Adrenal gland (tissue), 12 donors: ENCODE data around the gene MARK3. TPM values are rescaled to one million over a fixed set of nuclear protein-coding genes. Genes with fewer than 3 reads are reported as not detected.

Experiments
- DNase-seq, 7 donors: peaks; one replicate each; pipeline ENCODE4 v3.0.0-alpha.2; 2019 to 2020
- H3K27ac ChIP-seq, 5 donors: fragments of 200-600 bp; sonication (generic) in 4 of 5; 1 replicate in 3 of 5; 2 replicates in 2 of 5; pipeline versions ENCODE4 v1.5.1 to v1.8.0; 2016 to 2020; ENCODE audit warnings: mild to moderate bottlenecking in 1 of 5
- H3K27me3 ChIP-seq: fragments of 200-600 bp; 2 replicates; pipeline ENCODE4 v1.8.0; 2021
- H3K36me3 ChIP-seq, 2 donors: fragments of 200-600 bp; replicated peaks in 1 of 2; 1 replicate in 1 of 2; 2 replicates in 1 of 2; pipeline versions ENCODE4 v1.5.1 to v1.8.0; 2018 to 2022
- H3K4me1 ChIP-seq, 2 donors: fragments of 200-600 bp; replicated peaks in 1 of 2; 1 replicate in 1 of 2; 2 replicates in 1 of 2; pipeline versions ENCODE4 v1.5.1 to v1.8.0; 2018 to 2021
- H3K4me3 ChIP-seq, 4 donors: fragments of 200-600 bp; sonication (generic) in 3 of 4; one replicate each; pipeline ENCODE4 v1.5.1; 2016 to 2018
- H3K9me3 ChIP-seq, 3 donors: fragments of 200-600 bp; sonication (generic) in 1 of 3; replicated peaks in 1 of 3; 1 replicate in 2 of 3; 2 replicates in 1 of 3; pipeline versions ENCODE4 v1.5.1 to v1.8.0; 2016 to 2021
- POLR2A ChIP-seq, 2 donors: fragments of 450-650 bp; IDR thresholded peaks; one replicate each; pipeline ENCODE4 v1.6.1; 2017; ENCODE audit warnings: antibody characterized with exemption in 2 of 2, mild to moderate bottlenecking in 2 of 2, moderate library complexity in 1 of 2
- WGBS, 4 donors: extraction: QIAGEN DNeasy Blood & Tissue Kit in 2 of 4; methylation state at CpG; one replicate each; pipeline versions ENCODE4 v1.1.5 to v1.1.7; 2013 to 2017; 5-methylcytosine and 5-hydroxymethylcytosine counted together
- intact Hi-C, 2 donors: fragments of 100-400 bp; cut with DNase I; formaldehyde crosslinking; loops; one replicate each; pipeline versions ENCODE4 v1.14.1 to v1.15.0; 2022 to 2023
- polyA plus RNA-seq, 3 donors: library from polyadenylated mRNA; stranded (reverse); fragments of 200-250 nt in 2 of 3; fragments of 350-450 nt in 1 of 3; fragmentation: Illumina TruSeq in 1 of 3; extraction: RNeasy Lipid Tissue Mini Kit (QIAGEN cat#74804) in 1 of 3; gene quantifications; one replicate each; pipeline ENCODE4 v1.2.3, GENCODE V29; 2013 to 2014
- total RNA-seq, 9 donors: library from RNA; depleted of rRNA in 4 of 9; stranded (reverse); fragments of >200 nt in 4 of 9; fragments of 120-200 nt in 1 of 9; fragmentation: NEBNext Ultra II Directional in 1 of 9; extraction: Animal tissue kit (Norgen Biotek cat#: 25700) in 1 of 9; gene quantifications; one replicate each; pipeline versions ENCODE4 v1.1.0 to v1.2.4, GENCODE V29; 2013 to 2023
- TF ChIP-seq, protein P1 (sequence below), 6 experiments: fragments of 450-650 bp in 4 of 6; fragments of 200-600 bp in 2 of 6; sonication (generic) in 1 of 6; IDR thresholded peaks; 1 replicate in 5 of 6; 2 replicates in 1 of 6; pipeline versions ENCODE4 v1.5.1 to v1.8.0; 2016 to 2021; ENCODE audit warnings: antibody characterized with exemption in 6 of 6, mild to moderate bottlenecking in 2 of 6, moderate library complexity in 1 of 6
- donor health status: healthy with polysubstance abuse.
- donor health status: Bipolar disorder and iron deficiency.
- donor health status: DM: yes; HTN: yes; CAD: no.
- donor health status: DM: no; HTN: no; CAD: no.
- donor health status: DM: no; HTN: no; CAD: no.
- donor health status: DM: yes; HTN: yes; CAD: no.

The MARK3 gene
- total and polyA plus RNA-seq, 12 donors = 73.1 to 233 (median 94.6) TPM

- 0 to 1% (median 0%) methylated on average over 5 to 77 of the region's 77 CpGs; no CpG with 5 or more reads in 1 of the 4 donors for WGBS, 4 donors
- H3K36me3 ChIP-seq = no peaks in the 10 kb centered on the region
- no peak for TF ChIP-seq POLR2A (IDR thresholded peaks at IDR 0.05)
- TF ChIP-seq, protein P1, sequence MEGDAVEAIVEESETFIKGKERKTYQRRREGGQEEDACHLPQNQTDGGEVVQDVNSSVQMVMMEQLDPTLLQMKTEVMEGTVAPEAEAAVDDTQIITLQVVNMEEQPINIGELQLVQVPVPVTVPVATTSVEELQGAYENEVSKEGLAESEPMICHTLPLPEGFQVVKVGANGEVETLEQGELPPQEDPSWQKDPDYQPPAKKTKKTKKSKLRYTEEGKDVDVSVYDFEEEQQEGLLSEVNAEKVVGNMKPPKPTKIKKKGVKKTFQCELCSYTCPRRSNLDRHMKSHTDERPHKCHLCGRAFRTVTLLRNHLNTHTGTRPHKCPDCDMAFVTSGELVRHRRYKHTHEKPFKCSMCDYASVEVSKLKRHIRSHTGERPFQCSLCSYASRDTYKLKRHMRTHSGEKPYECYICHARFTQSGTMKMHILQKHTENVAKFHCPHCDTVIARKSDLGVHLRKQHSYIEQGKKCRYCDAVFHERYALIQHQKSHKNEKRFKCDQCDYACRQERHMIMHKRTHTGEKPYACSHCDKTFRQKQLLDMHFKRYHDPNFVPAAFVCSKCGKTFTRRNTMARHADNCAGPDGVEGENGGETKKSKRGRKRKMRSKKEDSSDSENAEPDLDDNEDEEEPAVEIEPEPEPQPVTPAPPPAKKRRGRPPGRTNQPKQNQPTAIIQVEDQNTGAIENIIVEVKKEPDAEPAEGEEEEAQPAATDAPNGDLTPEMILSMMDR (IDR thresholded peaks at IDR 0.05) = no peak
- H3K4me3 ChIP-seq = peak overlapping the region in 2 of 4 donors; percentile 56 to 61
- H3K27ac ChIP-seq = peak overlapping the region in 4 of 5 donors; percentile 81 to 89 (median 82)
- no peaks in the 10 kb centered on the region for H3K27me3 ChIP-seq
- no peaks in the 10 kb centered on the region for H3K9me3 ChIP-seq
- peaks cover 30 to 52% of the 10 kb centered on the region in 2 donors for H3K4me1 ChIP-seq
- intact Hi-C loops = no loop called here
- peak in 1 of 7 donors; percentile 71 for DNase-seq
Measured at GRCh38 chr14:103521438-103521950, 136.3 kb downstream of the MARK3 start.

DNA sequence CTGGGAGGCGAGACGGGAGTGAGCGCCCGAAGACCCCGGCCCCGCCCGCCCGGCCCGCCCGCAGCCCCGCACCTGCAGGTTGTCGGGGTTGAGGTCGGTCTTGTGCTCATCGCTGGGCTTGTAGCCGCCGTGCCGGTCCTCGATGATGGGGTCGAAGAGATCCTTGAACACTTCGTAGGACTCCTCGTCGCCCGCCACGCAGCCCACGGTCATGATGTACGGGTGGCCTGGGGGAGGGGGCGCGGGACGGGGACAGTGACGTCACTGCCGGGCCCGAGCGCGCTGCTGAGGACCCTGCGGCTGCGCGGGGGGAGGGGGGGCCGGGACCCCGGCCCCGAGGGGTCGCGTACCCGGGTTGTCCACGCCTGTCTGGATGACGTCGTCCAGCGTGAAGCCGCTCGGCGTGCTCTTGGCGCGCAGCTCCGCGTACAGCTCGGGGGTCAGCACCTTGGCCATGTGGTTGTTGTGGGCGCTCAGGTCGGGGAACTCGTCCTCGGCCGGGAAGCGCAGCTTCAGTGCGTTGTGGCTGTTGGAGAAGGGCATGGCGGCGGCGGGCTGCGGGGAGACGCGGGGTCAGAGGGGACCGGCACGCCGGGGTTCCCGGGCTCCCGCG lies 136.8 kb downstream of the MARK3 start:
- intact Hi-C loops = no loop called here
- DNase-seq = peak in 2 of 7 donors; percentile 47 to 64

DNA sequence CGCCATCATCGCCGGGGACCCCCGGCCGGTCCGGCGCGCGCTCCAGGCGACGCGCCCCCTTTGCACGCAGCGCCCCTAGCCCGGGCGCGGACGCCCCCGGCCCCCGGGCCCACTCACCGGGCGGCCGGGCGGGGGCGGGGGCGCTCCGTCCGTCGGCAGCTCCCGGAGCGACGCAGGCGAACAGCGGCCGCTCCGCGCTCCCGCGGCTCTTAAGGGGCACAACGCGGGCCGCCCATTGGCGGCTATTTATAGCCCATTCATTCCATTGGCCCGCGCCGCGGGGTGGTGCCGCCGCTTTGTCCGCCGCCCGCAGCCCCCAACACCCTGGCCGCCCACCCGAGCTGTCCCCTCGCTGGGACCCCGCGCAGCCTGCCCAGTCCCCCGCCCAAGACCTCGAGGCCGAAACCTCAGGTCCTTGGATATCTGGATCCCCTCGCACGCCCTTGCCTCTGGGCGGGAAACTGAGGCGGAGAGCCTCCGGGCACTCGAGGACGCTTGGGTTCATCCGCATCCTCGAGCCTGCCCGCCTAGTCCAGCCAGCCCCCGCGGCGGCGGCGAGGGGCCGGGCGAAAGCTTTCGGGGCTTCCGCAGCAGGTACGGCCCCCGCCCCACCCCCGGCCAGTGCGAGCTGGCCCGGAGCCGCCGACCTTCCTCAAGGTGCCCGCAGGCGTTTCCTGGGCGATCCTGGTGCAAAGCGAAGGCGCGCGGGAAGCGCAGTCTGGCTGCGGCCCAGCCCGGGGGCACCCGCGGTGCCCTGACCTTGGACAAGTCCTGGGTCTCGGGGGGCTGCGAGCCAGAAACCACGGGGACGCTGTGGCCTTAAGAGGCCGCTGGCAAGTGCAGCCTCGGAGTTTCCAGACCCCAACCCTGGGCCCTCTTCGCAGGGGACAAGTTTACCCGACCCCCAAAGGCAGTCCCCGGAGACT lies 137.7 kb downstream of the MARK3 start, which contains the start of gene CKB:
Gene CKB (minus strand): TSS at position 182 of the 926 bp plus-strand sequence. CDS start 337 bp downstream, outside the sequence.
- Histone ChIP-seq H3K27ac (peak within 1 kb of the TSS in 4 of 5 donors; percentile 81 to 89 (median 82)), H3K4me1 (peaks cover 33 to 62% of the 10 kb centered on the region in 2 donors)

More for the DNA sequence above, 136.8 kb downstream of the MARK3 start:
- no peaks in the 10 kb centered on the region for H3K9me3 ChIP-seq
- peak overlapping the region in 4 of 5 donors; percentile 81 to 89 (median 82) for H3K27ac ChIP-seq
- TF ChIP-seq, protein P1 (IDR thresholded peaks at IDR 0.05) = no peak
- TF ChIP-seq POLR2A (IDR thresholded peaks at IDR 0.05) = no peak
- H3K27me3 ChIP-seq = no peaks in the 10 kb centered on the region
- H3K4me3 ChIP-seq = peak overlapping the region in 2 of 4 donors; percentile 56 to 61
- H3K4me1 ChIP-seq = peaks cover 30 to 57% of the 10 kb centered on the region in 2 donors
- WGBS, 4 donors = 0 to 1% (median 0%) methylated on average over 2 to 74 of the region's 74 CpGs; no CpG with 5 or more reads in 1 of the 4 donors
- H3K36me3 ChIP-seq = no peaks in the 10 kb centered on the region

More for the DNA sequence above, 137.7 kb downstream of the MARK3 start, which contains the start of gene CKB:
- H3K27me3 ChIP-seq = no peaks in the 10 kb centered on the region
- intact Hi-C loops = no loop called here
- DNase-seq = peak; percentile 63 to 85 (median 72)
- WGBS, 4 donors = 3 to 19% (median 4%) methylated on average over 7 to 107 of the region's 107 CpGs
- no peaks in the 10 kb centered on the region for H3K9me3 ChIP-seq
- no peaks in the 10 kb centered on the region for H3K36me3 ChIP-seq
- peak; percentile 83 for TF ChIP-seq POLR2A (IDR thresholded peaks at IDR 0.05)
- TF ChIP-seq, protein P1 (IDR thresholded peaks at IDR 0.05) = no peak
- H3K4me3 ChIP-seq = peak within 1 kb of the TSS in 2 of 4 donors; percentile 56 to 61
